A549 (cell line): ENCODE measurements around the gene KCNK3. TPM values are rescaled to one million over a fixed set of nuclear protein-coding genes. Genes with fewer than 3 reads are reported as not detected.

Experiments used
- ATAC-seq, 2 experiments: fragments of 200-7000 bp in 1 of 2; fragments of >200 bp in 1 of 2; cut with Nextera tagmentation in 1 of 2; cut with Tn5 transposase in 1 of 2; 3 replicates each; pipeline versions ENCODE4 v1.8.0 to v1.9.1; 2018 to 2020; ENCODE audit warnings: mild to moderate bottlenecking in 1 of 2, moderate library complexity in 1 of 2
- CTCF ChIA-PET: fragments of 300-600 bp; sonication (Branson Sonifier 250); formaldehyde crosslinking; extraction: SDS; loops from one replicate; lab custom pipeline; 2021; ENCODE audit warnings: antibody characterized with exemption, inconsistent platforms; lab: Yijun Ruan, JAX
- POLR2A ChIA-PET: fragments of 350-600 bp; formaldehyde crosslinking; extraction: SDS; loops from one replicate; lab custom pipeline; 2021; ENCODE audit warnings: antibody characterized with exemption, inconsistent platforms; lab: Yijun Ruan, JAX
- DNase-seq, 2 experiments: peaks; one replicate each; pipeline versions ENCODE4 v3.0.0 to v3.0.0-alpha.2; 2011 to 2016; ENCODE audit warnings: low read depth in 1 of 2, low spot score in 1 of 2
- FAIRE-seq: peaks from 2 replicates; lab custom pipeline; 2011; peaks lifted over from hg19 to GRCh38; lab: Jason Lieb, UNC
- H3K27ac ChIP-seq, 2 experiments: fragments of >200 bp; sonication (Bioruptor Twin); formaldehyde crosslinking; 3 replicates each; pipeline ENCODE4 v1.5.1; 2016 to 2017
- H3K4me1 ChIP-seq: fragments of >200 bp; sonication (Bioruptor Twin); formaldehyde crosslinking; 3 replicates; pipeline ENCODE4 v1.6.1; 2016
- H3K4me2 ChIP-seq: fragments of >200 bp; sonication (Bioruptor Twin); formaldehyde crosslinking; 3 replicates; pipeline ENCODE4 v1.6.1; 2016
- H3K4me3 ChIP-seq: fragments of >200 bp; sonication (Bioruptor Twin); formaldehyde crosslinking; 3 replicates; pipeline ENCODE4 v1.5.1; 2016
- H3K9me3 ChIP-seq: fragments of >200 bp; sonication (Bioruptor Twin); formaldehyde crosslinking; 3 replicates; pipeline ENCODE4 v1.6.1; 2016
- CEBPB ChIP-seq, 2 experiments: fragments of >200 bp in 1 of 2; sonication (Bioruptor Twin) in 1 of 2; formaldehyde crosslinking in 1 of 2; IDR thresholded peaks; 2 replicates each; pipeline ENCODE4 v1.6.1; 2012 to 2016
- CHD4 ChIP-seq: fragments of 200-600 bp; sonication (generic); IDR thresholded peaks from 2 replicates; pipeline ENCODE4 v1.6.1; 2016; ENCODE audit warnings: antibody characterized with exemption, mild to moderate bottlenecking, borderline replicate concordance
- EHMT2 ChIP-seq: fragments of 200-600 bp; sonication (generic); IDR thresholded peaks from 2 replicates; pipeline ENCODE4 v1.6.1; 2016; ENCODE audit warnings: antibody characterized with exemption, low read depth, mild to moderate bottlenecking, moderate library complexity
- FOSB ChIP-seq: fragments of 250-450 bp; sonication (Bioruptor Pico); IDR thresholded peaks from 2 replicates; pipeline ENCODE4 v1.5.0; 2020; ENCODE audit warnings: mild to moderate bottlenecking, moderate library complexity
- HDAC2 ChIP-seq: fragments of 200-600 bp; sonication (generic); IDR thresholded peaks from 2 replicates; pipeline ENCODE4 v1.6.1; 2016
- HEYL ChIP-seq: fragments of 250-450 bp; sonication (Bioruptor Pico); IDR thresholded peaks from 2 replicates; pipeline ENCODE4 v1.8.0; 2021; ENCODE audit warnings: mild to moderate bottlenecking, moderate library complexity
- HOXA7 ChIP-seq: fragments of 250-450 bp; sonication (Bioruptor Pico); IDR thresholded peaks from 2 replicates; pipeline ENCODE4 v1.5.0; 2020; ENCODE audit warnings: mild to moderate bottlenecking, moderate library complexity
- HOXB5 ChIP-seq: fragments of 250-450 bp; sonication (Bioruptor Pico); IDR thresholded peaks from 2 replicates; pipeline ENCODE4 v1.5.0; 2020; ENCODE audit warnings: mild to moderate bottlenecking, moderate library complexity
- KDM1A ChIP-seq: fragments of 200-600 bp; sonication (generic); IDR thresholded peaks from 2 replicates; pipeline ENCODE4 v1.6.1; 2016; ENCODE audit warnings: low read depth, mild to moderate bottlenecking
- MAZ ChIP-seq: fragments of 150-350 bp; IDR thresholded peaks from 2 replicates; pipeline ENCODE4 v1.6.1; 2014; ENCODE audit warnings: antibody characterized with exemption, low read depth, low read length, borderline replicate concordance
- NR3C1 ChIP-seq: fragments of >200 bp; sonication (Bioruptor Twin); formaldehyde crosslinking; IDR thresholded peaks from 3 replicates; pipeline ENCODE4 v1.6.1; 2017
- RCOR1 ChIP-seq: fragments of 150-350 bp; IDR thresholded peaks from 2 replicates; pipeline ENCODE4 v1.6.1; 2014; ENCODE audit warnings: antibody characterized with exemption, low read length, low read depth
- TFCP2L1 ChIP-seq: fragments of 250-450 bp; sonication (Bioruptor Pico); IDR thresholded peaks from 2 replicates; pipeline ENCODE4 v1.5.0; 2021; ENCODE audit warnings: mild to moderate bottlenecking
- ZFP36 ChIP-seq: fragments of 450-650 bp; IDR thresholded peaks from 2 replicates; pipeline ENCODE4 v1.6.1; 2014; ENCODE audit warnings: borderline replicate concordance; ENCODE audit not compliant: partially characterized antibody
- WGBS: methylation state at CpG from one replicate; pipeline ENCODE4 v1.1.6; 2017; ENCODE audit errors: missing lambda C conversion rate; 5-methylcytosine and 5-hydroxymethylcytosine counted together
- polyA plus RNA-seq, 4 experiments: library from polyadenylated mRNA; depleted of rRNA in 3 of 4; stranded (reverse); fragments of >200 nt; fragmentation: RNase III in 1 of 4; extraction: RNeasy Plus Mini Kit Qiagen cat#74134 plus additional on column Dnase treatment in 1 of 4; gene quantifications; 2 replicates in 3 of 4; 3 replicates in 1 of 4; pipeline ENCODE4 v1.2.3, GENCODE V29; 2011 to 2017
- TF ChIP-seq, protein P1 (sequence below): fragments of 250-450 bp; sonication (Bioruptor Pico); IDR thresholded peaks from 2 replicates; pipeline ENCODE4 v1.5.0; 2021; ENCODE audit warnings: mild to moderate bottlenecking, moderate library complexity, borderline replicate concordance
- TF ChIP-seq, protein P2 (sequence below): fragments of 250-450 bp; sonication (Bioruptor Pico); IDR thresholded peaks from 2 replicates; pipeline ENCODE4 v1.5.0; 2020; ENCODE audit warnings: low read depth, mild to moderate bottlenecking, moderate library complexity

Gene KCNK3
- polyA plus RNA-seq, 2 of the 4 experiments (the other 2 are of a cell fraction), result 2.4 to 2.8 TPM

DNA sequence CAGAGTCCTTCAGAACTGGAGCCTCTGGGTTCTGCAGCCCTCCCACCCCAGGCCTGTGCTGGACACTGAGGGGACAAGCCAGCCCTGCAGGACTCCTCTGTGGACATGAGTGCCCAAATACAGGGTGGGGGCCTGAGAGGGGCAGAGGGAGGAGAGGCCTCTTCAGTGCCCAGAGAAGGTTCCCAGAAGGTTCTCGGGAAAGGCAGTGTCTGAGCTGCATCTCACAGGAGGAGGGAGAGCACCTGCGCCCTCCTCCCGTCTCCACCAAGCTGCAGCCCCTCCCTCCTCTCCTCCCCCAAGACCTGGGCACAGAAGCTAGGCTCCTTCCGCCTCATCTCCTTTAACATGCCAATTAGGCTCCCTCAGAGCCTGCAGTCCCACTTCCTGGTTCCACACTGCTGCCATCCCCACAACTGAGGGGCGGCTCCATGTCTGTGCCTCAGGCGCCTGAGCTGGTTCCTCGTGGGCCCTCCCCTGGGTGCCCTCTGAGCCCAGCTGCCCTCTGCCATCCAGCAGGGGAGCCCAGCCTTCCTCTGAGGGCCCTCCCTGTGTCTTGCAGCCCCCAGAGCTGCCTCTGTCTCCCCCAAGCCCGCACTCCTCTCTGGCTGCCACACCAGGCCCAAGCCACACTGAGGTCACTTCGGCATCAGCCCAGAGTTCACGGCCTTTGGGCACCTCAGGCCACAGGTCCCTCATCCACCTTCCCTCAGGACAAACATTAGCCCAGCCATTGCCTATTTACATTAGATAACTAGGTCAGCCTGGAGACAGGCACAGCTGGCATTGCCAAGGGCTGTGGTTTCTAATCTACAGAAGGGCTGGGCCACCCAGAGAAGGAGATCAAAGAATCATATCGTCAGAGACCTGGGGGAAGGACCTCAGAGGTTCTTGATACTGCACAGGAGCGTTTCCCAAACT is 28.9 kb downstream of the KCNK3 start (continued):
- TF ChIP-seq, protein P1, sequence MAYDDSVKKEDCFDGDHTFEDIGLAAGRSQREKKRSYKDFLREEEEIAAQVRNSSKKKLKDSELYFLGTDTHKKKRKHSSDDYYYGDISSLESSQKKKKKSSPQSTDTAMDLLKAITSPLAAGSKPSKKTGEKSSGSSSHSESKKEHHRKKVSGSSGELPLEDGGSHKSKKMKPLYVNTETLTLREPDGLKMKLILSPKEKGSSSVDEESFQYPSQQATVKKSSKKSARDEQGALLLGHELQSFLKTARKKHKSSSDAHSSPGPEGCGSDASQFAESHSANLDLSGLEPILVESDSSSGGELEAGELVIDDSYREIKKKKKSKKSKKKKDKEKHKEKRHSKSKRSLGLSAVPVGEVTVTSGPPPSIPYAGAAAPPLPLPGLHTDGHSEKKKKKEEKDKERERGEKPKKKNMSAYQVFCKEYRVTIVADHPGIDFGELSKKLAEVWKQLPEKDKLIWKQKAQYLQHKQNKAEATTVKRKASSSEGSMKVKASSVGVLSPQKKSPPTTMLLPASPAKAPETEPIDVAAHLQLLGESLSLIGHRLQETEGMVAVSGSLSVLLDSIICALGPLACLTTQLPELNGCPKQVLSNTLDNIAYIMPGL (CRISPR knock-in tag), result no peak
- TF ChIP-seq, protein P2, sequence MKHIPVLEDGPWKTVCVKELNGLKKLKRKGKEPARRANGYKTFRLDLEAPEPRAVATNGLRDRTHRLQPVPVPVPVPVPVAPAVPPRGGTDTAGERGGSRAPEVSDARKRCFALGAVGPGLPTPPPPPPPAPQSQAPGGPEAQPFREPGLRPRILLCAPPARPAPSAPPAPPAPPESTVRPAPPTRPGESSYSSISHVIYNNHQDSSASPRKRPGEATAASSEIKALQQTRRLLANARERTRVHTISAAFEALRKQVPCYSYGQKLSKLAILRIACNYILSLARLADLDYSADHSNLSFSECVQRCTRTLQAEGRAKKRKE (CRISPR knock-in tag), result 0 out of 2 replicates have a peak, but pooled peaks have one; percentile 6
- TF ChIP-seq CEBPB (IDR thresholded peaks at IDR 0.05) (peak in 1 of 2 experiments; percentile 70; a peak in 1 of 4 replicates), TFCP2L1 (CRISPR knock-in tag) (0 out of 2 replicates have a peak, but pooled peaks have one; percentile 34), RCOR1 (no peak), EHMT2 (no peak)

DNA sequence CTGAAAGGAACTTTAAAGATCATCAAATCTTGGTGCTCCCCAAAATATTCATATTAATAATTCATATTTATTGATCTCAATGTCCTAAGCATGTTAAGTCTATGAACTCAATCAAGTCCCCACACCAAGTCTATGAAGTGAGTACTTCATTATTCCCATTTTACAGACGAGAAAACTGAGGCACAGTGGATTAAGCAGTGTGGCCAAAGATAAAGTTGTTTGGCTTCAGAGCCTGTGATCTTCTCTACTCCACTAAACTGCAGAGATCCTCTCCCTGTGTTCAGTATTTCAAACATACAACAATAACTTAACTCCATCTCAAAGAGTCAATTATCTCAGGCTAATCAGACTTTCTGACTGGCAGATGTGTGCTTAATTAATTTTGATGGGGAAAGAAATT is 29.8 kb downstream of the KCNK3 start:
- peak; percentile 91 for TF ChIP-seq KDM1A
- TF ChIP-seq NR3C1, result no peak
- no peak for TF ChIP-seq HOXA7
- TF ChIP-seq FOSB (CRISPR knock-in tag), result 0 out of 2 replicates have a peak, but pooled peaks have one; percentile 13
- TF ChIP-seq HDAC2, result peak; percentile 97
- peak; percentile 19; the same call in 1 of the 2 replicates for TF ChIP-seq HOXB5
- peak; percentile 78; the same call in 1 of the 2 replicates for TF ChIP-seq CHD4
- TF ChIP-seq, all 56 proteins: peak for 5
- peak overlapping the region; percentile 78 for H3K4me2 ChIP-seq
- WGBS, result 76% methylated on average over 1 of the region's 1 CpG
- H3K4me3 ChIP-seq, result no peak overlapping the region
- FAIRE-seq (no peak), ATAC-seq (no peak), DNase-seq (no peak)
- ChIA-PET CTCF (interaction anchor here (1.2 to 5.0 kb wide), 4 partner anchors 9 to 116 kb away, joined by 3 to 47 read pairs (median 33); no protein-coding TSS in a partner anchor), POLR2A (no interaction called here)
- H3K27ac ChIP-seq, result peak overlapping the region; percentile 94
- H3K9me3 ChIP-seq, result no peaks in the 10 kb centered on the region
- H3K4me1 ChIP-seq, result peaks cover 85% of the 10 kb centered on the region

GRCh38 chr2:26722911-26723310 is 30.4 kb downstream of the KCNK3 start:
- ATAC-seq (no peak), FAIRE-seq (no peak), DNase-seq (no peak)
- 89% methylated on average over 1 of the region's 1 CpG for WGBS
- H3K4me1 ChIP-seq, result peaks cover 85% of the 10 kb centered on the region
- H3K4me2 ChIP-seq, result peak overlapping the region; percentile 78
- H3K4me3 ChIP-seq, result no peak overlapping the region
- no peaks in the 10 kb centered on the region for H3K9me3 ChIP-seq
- ChIA-PET POLR2A (no interaction called here), CTCF (interaction anchor here (0.6 to 5.0 kb wide), 5 partner anchors 11 to 117 kb away, joined by 3 to 47 read pairs (median 14); no protein-coding TSS in a partner anchor)
- no peak for TF ChIP-seq MAZ
- peak; percentile 21; the same call in 1 of the 2 replicates for TF ChIP-seq HEYL (CRISPR knock-in tag)
- H3K27ac ChIP-seq, result peak overlapping the region; percentile 94

- ATAC-seq (no peak), DNase-seq (no peak), FAIRE-seq (no peak)
- peak; percentile 64 for TF ChIP-seq ZFP36
- no peak for TF ChIP-seq EHMT2
- Histone ChIP-seq H3K4me3 (no peak overlapping the region), H3K4me1 (peaks cover 85% of the 10 kb centered on the region), H3K4me2 (peak overlapping the region; percentile 78), H3K27ac (peak overlapping the region; percentile 94), H3K9me3 (no peaks in the 10 kb centered on the region)
- ChIA-PET CTCF (interaction anchor here (0.5 to 5.0 kb wide), 5 partner anchors 11 to 1360 kb away, joined by 3 to 47 read pairs (median 14); no protein-coding TSS in a partner anchor), POLR2A (interaction anchor here (1.2 to 1.5 kb wide), 2 partner anchors 8 to 27 kb away, joined by 3 to 4 read pairs; no protein-coding TSS in a partner anchor)
- WGBS, result 89% methylated on average over 3 of the region's 3 CpGs
Measured at GRCh38 chr2:26723475-26723874, 31.0 kb downstream of the KCNK3 start.
